ENCODE data around the gene HLA-DPA1. TPM values are rescaled to one million over a fixed set of nuclear protein-coding genes. Genes with fewer than 3 reads are reported as not detected.

The HLA-DPA1 gene
- total RNA-seq, 1 donor, result 0.43 TPM

DNA sequence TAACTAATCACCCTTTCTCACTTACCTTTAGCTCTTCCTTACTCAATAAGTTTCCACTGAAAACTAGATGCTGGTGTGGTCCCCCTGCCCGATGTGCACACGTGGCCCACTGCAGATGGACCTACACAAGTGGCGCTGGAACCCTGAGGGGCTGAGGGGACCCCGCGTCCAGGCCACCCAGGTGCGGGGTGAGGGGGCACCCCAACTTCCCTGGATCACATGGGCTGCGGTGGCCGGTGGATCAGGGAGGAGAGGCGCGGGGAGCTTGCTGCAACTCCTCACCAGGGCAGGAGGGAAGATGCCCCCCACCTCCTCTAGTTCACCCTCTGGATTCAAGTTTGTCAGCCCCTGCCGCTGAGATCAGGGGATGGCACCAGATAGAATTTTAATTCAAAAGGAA is 51.5 kb downstream of the HLA-DPA1 start:
- H3K4me3 ChIP-seq (ENCODE audit: low read depth, low read length), result no peak overlapping the region
- TF ChIP-seq, protein P1, sequence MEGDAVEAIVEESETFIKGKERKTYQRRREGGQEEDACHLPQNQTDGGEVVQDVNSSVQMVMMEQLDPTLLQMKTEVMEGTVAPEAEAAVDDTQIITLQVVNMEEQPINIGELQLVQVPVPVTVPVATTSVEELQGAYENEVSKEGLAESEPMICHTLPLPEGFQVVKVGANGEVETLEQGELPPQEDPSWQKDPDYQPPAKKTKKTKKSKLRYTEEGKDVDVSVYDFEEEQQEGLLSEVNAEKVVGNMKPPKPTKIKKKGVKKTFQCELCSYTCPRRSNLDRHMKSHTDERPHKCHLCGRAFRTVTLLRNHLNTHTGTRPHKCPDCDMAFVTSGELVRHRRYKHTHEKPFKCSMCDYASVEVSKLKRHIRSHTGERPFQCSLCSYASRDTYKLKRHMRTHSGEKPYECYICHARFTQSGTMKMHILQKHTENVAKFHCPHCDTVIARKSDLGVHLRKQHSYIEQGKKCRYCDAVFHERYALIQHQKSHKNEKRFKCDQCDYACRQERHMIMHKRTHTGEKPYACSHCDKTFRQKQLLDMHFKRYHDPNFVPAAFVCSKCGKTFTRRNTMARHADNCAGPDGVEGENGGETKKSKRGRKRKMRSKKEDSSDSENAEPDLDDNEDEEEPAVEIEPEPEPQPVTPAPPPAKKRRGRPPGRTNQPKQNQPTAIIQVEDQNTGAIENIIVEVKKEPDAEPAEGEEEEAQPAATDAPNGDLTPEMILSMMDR (IDR thresholded peaks at IDR 0.05; ENCODE audit: insufficient read depth, low read depth, low read length), result no peak
- DNase-seq (ENCODE audit: low read depth), result no peak

DNA sequence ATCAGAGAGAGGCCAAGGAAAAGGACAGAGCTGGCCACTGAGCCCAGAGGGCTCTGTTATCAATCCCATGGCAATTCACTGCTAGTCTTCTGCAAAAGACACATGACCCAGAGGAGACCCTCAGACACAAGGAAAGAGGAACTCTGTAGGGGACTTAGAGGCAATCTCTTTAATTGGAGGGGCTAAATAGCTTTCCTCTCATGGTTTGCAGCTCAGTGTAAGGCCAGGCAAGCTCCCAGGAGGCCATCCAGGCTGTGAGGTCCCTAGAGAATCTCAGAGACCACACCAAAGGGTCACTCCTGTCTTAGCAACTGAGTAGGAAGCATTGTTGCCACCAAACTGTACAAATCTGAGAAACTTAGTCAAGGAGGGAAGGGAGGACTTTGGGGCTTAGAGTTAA is 54.1 kb downstream of the HLA-DPA1 start:
- TF ChIP-seq, protein P1 (IDR thresholded peaks at IDR 0.05; ENCODE audit: insufficient read depth, low read depth, low read length), result no peak
- no peak for DNase-seq (ENCODE audit: low read depth)
- no peak overlapping the region for H3K4me3 ChIP-seq (ENCODE audit: low read depth, low read length)

DNA sequence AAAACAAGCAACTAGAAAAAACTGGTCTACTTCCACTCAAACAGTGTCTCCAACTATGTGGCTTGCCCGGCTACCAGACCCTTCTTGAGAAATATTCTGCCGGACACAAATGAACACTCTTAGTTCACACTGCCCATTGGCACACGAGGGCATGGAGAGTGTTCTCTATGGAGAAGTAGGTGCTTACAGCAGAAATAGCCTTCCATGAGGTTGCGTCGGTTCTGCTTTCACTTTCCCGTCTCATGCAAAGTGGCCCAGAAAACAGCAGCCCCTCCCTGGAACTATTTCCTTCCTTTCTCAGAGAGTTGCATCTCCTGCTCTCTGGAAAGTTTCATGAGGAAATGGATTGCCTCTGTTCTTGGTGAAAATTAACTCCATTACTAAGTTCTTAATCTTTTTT is 54.5 kb downstream of the HLA-DPA1 start:
- peak overlapping the region; percentile 10 for H3K4me3 ChIP-seq (ENCODE audit: low read depth, low read length)
- peak; percentile 76 for DNase-seq (ENCODE audit: low read depth)
- TF ChIP-seq, protein P1 (IDR thresholded peaks at IDR 0.05; ENCODE audit: insufficient read depth, low read depth, low read length), result no peak

DNA sequence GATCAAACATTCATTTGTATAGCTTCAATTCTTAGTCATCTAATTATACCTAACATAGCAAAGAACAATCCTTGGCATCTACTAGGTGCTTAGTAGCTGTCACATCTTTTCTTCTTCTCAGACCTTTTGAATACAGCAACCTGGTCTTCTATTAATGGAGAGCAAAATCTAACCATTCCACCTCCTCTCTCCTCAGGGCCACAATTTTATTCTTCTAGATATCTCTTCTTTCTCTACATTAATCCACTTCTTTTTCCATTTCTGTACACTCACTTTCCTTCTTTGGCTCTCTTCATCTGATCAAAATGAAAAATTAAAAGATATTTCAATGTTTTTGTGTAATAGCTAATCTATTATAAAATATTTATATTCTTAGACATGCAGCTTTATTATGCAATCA is 55.0 kb downstream of the HLA-DPA1 start:
- DNase-seq (ENCODE audit: low read depth), result no peak
- TF ChIP-seq, protein P1 (IDR thresholded peaks at IDR 0.05; ENCODE audit: insufficient read depth, low read depth, low read length), result no peak
- H3K4me3 ChIP-seq (ENCODE audit: low read depth, low read length), result no peak overlapping the region

DNA sequence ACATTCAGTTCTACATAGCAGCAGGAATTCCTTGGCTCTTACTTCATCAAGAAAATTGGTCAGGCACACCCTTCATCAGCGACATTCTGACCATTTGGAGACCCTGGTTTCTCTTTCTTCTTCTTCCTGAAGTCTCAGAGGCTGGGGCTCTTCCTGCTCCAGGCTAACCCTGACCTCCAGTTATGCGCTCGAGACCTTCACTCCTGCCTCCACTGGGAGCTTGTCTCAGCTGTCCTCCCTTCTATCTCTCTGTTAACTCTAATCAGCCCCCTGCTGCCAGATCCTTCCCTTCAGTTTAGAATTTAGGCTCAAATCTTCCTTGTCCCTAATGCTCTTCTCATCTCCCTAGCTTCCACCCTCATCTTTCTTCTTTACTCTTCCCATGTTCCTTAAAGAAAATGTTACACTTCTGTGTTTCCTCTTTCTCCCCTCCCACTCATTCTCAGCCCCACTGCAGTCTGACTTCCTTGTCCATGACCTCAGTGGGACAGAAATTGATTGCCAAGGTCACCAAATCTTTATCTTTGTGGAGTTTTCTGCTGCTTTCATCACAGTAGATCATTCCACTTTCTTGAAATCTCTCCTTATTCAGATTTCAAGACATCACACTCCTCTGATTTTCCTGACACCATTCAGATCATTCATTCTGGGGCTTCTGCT is 55.6 kb downstream of the HLA-DPA1 start:
- TF ChIP-seq, protein P1 (IDR thresholded peaks at IDR 0.05; ENCODE audit: insufficient read depth, low read depth, low read length), result no peak
- H3K4me3 ChIP-seq (ENCODE audit: low read depth, low read length), result no peak overlapping the region
- DNase-seq (ENCODE audit: low read depth), result no peak

DNA sequence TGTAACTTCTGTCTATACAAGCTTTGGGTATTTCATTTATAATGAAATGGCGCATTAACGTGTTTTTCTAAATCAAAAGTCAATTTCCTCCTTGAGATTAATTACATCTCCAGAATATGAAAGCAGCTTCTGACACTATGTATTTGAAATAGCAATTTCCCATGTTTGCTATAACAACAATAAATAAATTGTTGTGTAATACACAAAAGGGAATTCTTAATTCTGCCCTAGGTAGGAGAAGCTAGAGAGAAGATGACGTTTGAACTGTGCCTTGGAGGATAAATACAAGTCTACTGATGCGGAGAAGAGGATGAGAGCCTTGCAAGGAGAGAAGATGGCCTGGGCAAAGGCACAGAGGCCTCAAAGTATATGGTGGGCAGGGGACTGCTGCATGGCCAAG is 56.4 kb downstream of the HLA-DPA1 start:
- TF ChIP-seq, protein P1 (IDR thresholded peaks at IDR 0.05; ENCODE audit: insufficient read depth, low read depth, low read length), result no peak

DNA sequence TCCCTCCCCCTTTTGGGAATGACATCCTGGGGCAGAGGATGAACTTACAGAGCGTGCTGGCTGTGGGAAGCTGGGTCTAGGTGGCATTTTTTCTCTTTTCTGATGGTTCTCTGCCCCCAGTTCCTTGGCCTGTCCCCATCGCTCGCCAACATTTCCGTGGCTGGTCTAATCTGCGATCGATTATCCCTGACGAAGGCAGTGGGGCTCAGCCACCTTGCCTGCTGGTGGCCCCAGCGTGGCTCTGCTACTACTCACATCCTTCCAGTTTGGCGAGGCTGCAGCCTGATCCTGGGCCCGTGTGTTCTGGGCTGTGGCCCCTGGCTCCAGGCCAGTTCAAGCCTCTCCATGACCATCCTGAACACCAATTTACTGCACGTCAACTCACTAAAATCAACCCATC is 57.7 kb downstream of the HLA-DPA1 start:
- H3K4me3 ChIP-seq (ENCODE audit: low read depth, low read length), result no peak overlapping the region
- DNase-seq (ENCODE audit: low read depth), result no peak
- TF ChIP-seq, protein P1 (IDR thresholded peaks at IDR 0.05; ENCODE audit: insufficient read depth, low read depth, low read length), result no peak

More for the DNA sequence above, 56.4 kb downstream of the HLA-DPA1 start:
- no peak for DNase-seq (ENCODE audit: low read depth)
- no peak overlapping the region for H3K4me3 ChIP-seq (ENCODE audit: low read depth, low read length)
